H1 (cell line): ENCODE measurements around the gene RNF151. TPM values are rescaled to one million over a fixed set of nuclear protein-coding genes. Genes with fewer than 3 reads are reported as not detected.

Experiments used
- ATF3 ChIP-seq: IDR thresholded peaks from 2 replicates; pipeline ENCODE4 v1.6.1; 2011; ENCODE audit warnings: low read depth, mild to moderate bottlenecking, low read length; ENCODE audit not compliant: insufficient read depth
- BACH1 ChIP-seq: IDR thresholded peaks from 2 replicates; pipeline ENCODE4 v1.6.1; 2012; ENCODE audit warnings: low read length, improper control_type of control experiment
- CEBPB ChIP-seq: IDR thresholded peaks from 2 replicates; pipeline ENCODE4 v1.6.1; 2012; ENCODE audit warnings: low read depth, low read length
- CHD1 ChIP-seq: IDR thresholded peaks from 2 replicates; pipeline ENCODE4 v1.6.1; 2012; ENCODE audit warnings: low read depth, low read length, improper control_type of control experiment
- CTBP2 ChIP-seq: IDR thresholded peaks from 2 replicates; pipeline ENCODE4 v1.7.0; 2011; ENCODE audit warnings: borderline replicate concordance, mild to moderate bottlenecking, moderate library complexity, mixed read lengths, low read length; ENCODE audit not compliant: insufficient read depth, insufficient read length
- CTCF ChIP-seq, 3 experiments: IDR thresholded peaks; 1 replicate in 2 of 3; 2 replicates in 1 of 3; pipeline versions ENCODE4 v1.5.1 to v1.6.1; 2011; ENCODE audit warnings: low read length in 3 of 3, mild to moderate bottlenecking in 3 of 3, inconsistent platforms in 2 of 3, low read depth in 1 of 3, moderate library complexity in 1 of 3; ENCODE audit not compliant: insufficient read depth in 1 of 3; ENCODE audit errors: control extremely low read depth in 1 of 3
- EP300 ChIP-seq, 2 experiments: IDR thresholded peaks; 1 replicate in 1 of 2; 2 replicates in 1 of 2; pipeline ENCODE4 v1.6.1; 2011 to 2012; ENCODE audit warnings: low read depth in 2 of 2, low read length in 2 of 2, mild to moderate bottlenecking in 2 of 2, borderline replicate concordance in 1 of 2, inconsistent platforms in 1 of 2, moderate library complexity in 1 of 2
- FOSL1 ChIP-seq: IDR thresholded peaks from 2 replicates; pipeline ENCODE4 v1.6.1; 2011; ENCODE audit warnings: mild to moderate bottlenecking, low read depth, low read length, moderate library complexity; ENCODE audit not compliant: insufficient read depth
- HDAC6 ChIP-seq: IDR thresholded peaks from one replicate; pipeline ENCODE4 v1.7.1; 2012; ENCODE audit warnings: low read depth, mild to moderate bottlenecking, inconsistent platforms, low read length, moderate library complexity
- JUND ChIP-seq: IDR thresholded peaks from 2 replicates; pipeline ENCODE4 v1.6.1; 2011; ENCODE audit warnings: mild to moderate bottlenecking, improper control_type of control experiment, low read length
- KDM5A ChIP-seq: fragments of 200-600 bp; IDR thresholded peaks from 2 replicates; pipeline ENCODE4 v1.7.1; 2012; ENCODE audit warnings: mild to moderate bottlenecking, low read length, inconsistent platforms, mixed read lengths
- MAFK ChIP-seq: IDR thresholded peaks from 2 replicates; pipeline ENCODE4 v1.6.1; 2012; ENCODE audit warnings: low read depth, mild to moderate bottlenecking, improper control_type of control experiment, low read length
- PHF8 ChIP-seq: fragments of 200-600 bp; sonication (generic); conservative IDR thresholded peaks from 2 replicates; pipeline ENCODE4 v1.7.1; 2012; ENCODE audit warnings: low read depth, mild to moderate bottlenecking, inconsistent platforms, low read length, moderate library complexity
- POLR2A ChIP-seq, 2 experiments: IDR thresholded peaks; 1 replicate in 1 of 2; 2 replicates in 1 of 2; pipeline ENCODE4 v1.6.1; 2011; ENCODE audit warnings: low read depth in 2 of 2, low read length in 2 of 2, mild to moderate bottlenecking in 2 of 2; ENCODE audit errors: control extremely low read depth in 1 of 2
- RBBP5 ChIP-seq: IDR thresholded peaks from 2 replicates; pipeline ENCODE4 v1.7.1; 2012; ENCODE audit warnings: low read depth, mild to moderate bottlenecking, inconsistent platforms, low read length, moderate library complexity, borderline replicate concordance
- RFX5 ChIP-seq: IDR thresholded peaks from 2 replicates; pipeline ENCODE4 v1.6.1; 2011; ENCODE audit warnings: low read depth, low read length, improper control_type of control experiment, borderline replicate concordance
- RXRA ChIP-seq: IDR thresholded peaks from 2 replicates; pipeline ENCODE4 v1.6.1; 2011; ENCODE audit warnings: low read depth, mild to moderate bottlenecking, low read length, moderate library complexity; ENCODE audit not compliant: insufficient read depth
- SIX5 ChIP-seq: IDR thresholded peaks from 2 replicates; pipeline ENCODE4 v1.6.1; 2011; ENCODE audit warnings: mild to moderate bottlenecking, low read depth, low read length
- SP1 ChIP-seq: IDR thresholded peaks from 2 replicates; pipeline ENCODE4 v1.6.1; 2011; ENCODE audit warnings: low read depth, low read length
- SP2 ChIP-seq: IDR thresholded peaks from 2 replicates; pipeline ENCODE4 v1.6.1; 2012; ENCODE audit warnings: mild to moderate bottlenecking, low read length, inconsistent platforms
- TAF7 ChIP-seq: optimal IDR thresholded peaks from 2 replicates; pipeline ENCODE3; 2011; ENCODE audit warnings: low read depth, mild to moderate bottlenecking, inconsistent platforms, low read length, moderate library complexity, borderline replicate concordance
- YY1 ChIP-seq: IDR thresholded peaks from 2 replicates; pipeline ENCODE4 v1.6.1; 2011; ENCODE audit warnings: low read depth, mild to moderate bottlenecking, low read length
- polyA plus RNA-seq, 7 experiments: library from polyadenylated mRNA; depleted of rRNA in 3 of 7; stranded (reverse) in 5 of 7; unstranded in 2 of 7; fragments of >200 nt in 5 of 7; fragments of 200-250 nt in 2 of 7; gene quantifications; 1 replicate in 5 of 7; 2 replicates in 1 of 7; 4 replicates in 1 of 7; pipeline versions ENCODE4 v1.2.1 to v1.2.3, GENCODE V29; 2011 to 2013; ENCODE audit warnings: missing spikeins in 2 of 7, mixed read lengths in 2 of 7
- total RNA-seq: library from RNA; stranded (reverse); fragmentation: NEBNext Ultra II Directional; extraction: Animal tissue kit (Norgen Biotek cat#: 25700); gene quantifications from 2 replicates; pipeline ENCODE4 v1.2.1, GENCODE V29; 2021

Gene RNF151
- total and polyA plus RNA-seq, 2 of the 8 experiments (the other 6 are each of a cell fraction or from before 2014, with no cell fraction given) = not detected

- no peak for TF ChIP-seq SP2
- peak; percentile 74; the same call in 1 of the 2 replicates for TF ChIP-seq SIX5
- TF ChIP-seq YY1 = peak; percentile 100
- TF ChIP-seq JUND = peak; percentile 68; the same call in 1 of the 2 replicates
- TF ChIP-seq EP300 (IDR thresholded peaks at IDR 0.05; ENCODE audit: borderline replicate concordance in 1 of 2, low read depth in 2 of 2, low read length in 2 of 2) = peak in 1 of 2 experiments; percentile 38; a peak in 1 of 3 replicates
- no peak for TF ChIP-seq HDAC6
- peak; percentile 96 for TF ChIP-seq KDM5A
- no peak for TF ChIP-seq BACH1
- no peak for TF ChIP-seq CHD1
- no peak for TF ChIP-seq RXRA
- no peak for TF ChIP-seq FOSL1
- peak; percentile 82 for TF ChIP-seq PHF8
- peak; percentile 82 for TF ChIP-seq SP1
- no peak for TF ChIP-seq RFX5
- peak; percentile 46 for TF ChIP-seq CTBP2
- peak; percentile 100 for TF ChIP-seq ATF3
- no peak for TF ChIP-seq CEBPB
- peak; percentile 99 for TF ChIP-seq TAF7
- TF ChIP-seq CTCF (IDR thresholded peaks at IDR 0.05; ENCODE audit: control extremely low read depth in 1 of 3, insufficient read depth in 1 of 3, low read depth in 1 of 3, low read length in 3 of 3) = 0 out of 4 replicates have a peak, but pooled peaks of 1 of the 3 experiments have one; percentile 14
- peak; percentile 96; the same call in 1 of the 2 replicates for TF ChIP-seq RBBP5
- TF ChIP-seq POLR2A (IDR thresholded peaks at IDR 0.05; ENCODE audit: control extremely low read depth in 1 of 2, low read depth in 2 of 2, low read length in 2 of 2) = peak in 1 of 2 experiments; percentile 54; a peak in 1 of 3 replicates
- no peak for TF ChIP-seq MAFK
These were observed 5.3 kb downstream of the RNF151 start, which contains the start of gene TBL3 (continued) for GRCh38 chr16:1971796-1972489.
